KBM-7 (cell line): ENCODE measurements around the gene NIFK.
"Not testable (repeated sequence)": the region's sequence is repeated elsewhere in the genome, so short reads cannot be mapped to it uniquely, and the experiment has no call there.

Source experiments
- DNase-seq: peaks from one replicate; pipeline ENCODE4 v3.0.0-alpha.2; 2015
- in situ Hi-C: fragments of 300-500 bp; cut with MboI; formaldehyde crosslinking; loops from 2 replicates; pipeline ENCODE4 v1.14.3; 2020; ENCODE audit warnings: low sequenced_read_pairs, low pct_unique_long_range_greater_than_20kb, mixed read lengths

NIFK gene

DNA sequence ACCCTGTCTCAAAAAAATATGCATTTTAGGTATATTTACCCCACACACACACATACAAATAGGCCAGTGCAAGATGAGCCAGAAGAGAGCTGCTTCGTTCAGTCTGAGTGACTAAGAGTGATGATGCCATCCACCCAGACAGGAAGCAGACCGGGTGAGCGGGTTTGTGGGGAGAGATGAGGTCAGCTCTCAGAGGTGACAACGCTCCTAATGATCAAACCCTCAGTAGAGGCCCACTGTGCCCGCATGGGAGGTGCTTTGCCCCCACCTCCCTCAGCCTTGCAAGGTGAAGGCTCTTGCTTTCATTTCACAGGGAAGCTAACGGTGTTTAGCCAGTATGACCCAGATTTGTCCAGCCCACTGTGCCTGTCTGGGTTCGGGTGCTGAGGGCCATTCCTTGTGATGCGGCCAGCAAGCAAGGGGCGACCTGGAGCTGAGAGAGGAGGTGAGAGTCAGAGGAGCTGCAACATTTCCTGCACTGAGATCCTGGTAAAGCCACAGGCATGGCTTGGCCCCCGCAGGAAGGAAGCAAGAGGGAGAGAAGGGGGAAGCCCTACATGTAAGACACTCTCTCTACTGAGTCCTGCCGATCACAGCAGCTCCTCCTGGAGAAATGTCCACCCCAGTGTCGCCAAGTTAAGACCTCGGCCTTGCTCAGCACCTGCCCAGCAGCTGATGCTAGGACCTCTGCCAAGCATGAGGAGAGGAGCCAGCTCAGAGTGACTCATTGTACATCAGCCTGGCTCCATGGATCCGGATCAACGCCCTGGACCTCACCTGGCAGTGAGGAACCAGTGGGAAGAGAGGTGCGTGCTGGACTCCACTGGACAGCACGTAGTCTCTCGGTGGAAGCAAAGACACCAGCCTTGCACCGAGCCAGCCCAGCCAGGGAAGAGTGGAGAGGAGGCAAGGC lies 37.0 kb downstream of the NIFK start:
- in situ Hi-C loops = loop anchor here (25.0 kb wide), 1 partner anchor 562 kb away; no protein-coding TSS in a partner anchor
- DNase-seq = peak; percentile 81

DNA sequence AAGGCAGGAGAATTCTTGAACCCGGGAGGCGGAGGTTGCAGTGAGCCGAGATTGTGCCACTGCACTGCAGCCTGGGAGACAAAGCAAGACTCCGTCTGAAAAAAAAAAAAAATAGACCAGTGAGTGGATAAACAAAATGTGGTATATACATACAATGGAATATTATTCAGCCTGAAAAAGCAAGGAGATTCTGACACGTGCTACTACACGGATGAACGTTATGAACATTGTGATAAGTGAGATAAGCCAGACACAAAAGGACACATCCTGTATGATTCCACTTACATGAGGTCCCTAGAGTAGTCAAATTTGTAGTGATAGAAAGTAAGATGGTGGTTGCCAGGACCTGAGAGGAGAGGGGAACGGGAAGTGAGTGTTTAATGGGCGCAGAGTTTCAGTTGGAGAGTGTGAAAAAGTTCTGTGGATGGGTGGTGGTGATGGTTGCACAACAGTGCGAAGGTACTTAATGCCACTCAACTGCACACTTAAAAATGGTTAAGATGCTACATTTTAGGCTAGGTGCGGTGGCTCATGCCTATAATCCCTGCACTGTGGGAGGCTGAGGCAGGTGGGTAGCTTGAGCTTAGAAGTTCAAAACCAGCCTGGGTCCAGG lies 38.3 kb downstream of the NIFK start:
- in situ Hi-C loops = no loop called here

DNA sequence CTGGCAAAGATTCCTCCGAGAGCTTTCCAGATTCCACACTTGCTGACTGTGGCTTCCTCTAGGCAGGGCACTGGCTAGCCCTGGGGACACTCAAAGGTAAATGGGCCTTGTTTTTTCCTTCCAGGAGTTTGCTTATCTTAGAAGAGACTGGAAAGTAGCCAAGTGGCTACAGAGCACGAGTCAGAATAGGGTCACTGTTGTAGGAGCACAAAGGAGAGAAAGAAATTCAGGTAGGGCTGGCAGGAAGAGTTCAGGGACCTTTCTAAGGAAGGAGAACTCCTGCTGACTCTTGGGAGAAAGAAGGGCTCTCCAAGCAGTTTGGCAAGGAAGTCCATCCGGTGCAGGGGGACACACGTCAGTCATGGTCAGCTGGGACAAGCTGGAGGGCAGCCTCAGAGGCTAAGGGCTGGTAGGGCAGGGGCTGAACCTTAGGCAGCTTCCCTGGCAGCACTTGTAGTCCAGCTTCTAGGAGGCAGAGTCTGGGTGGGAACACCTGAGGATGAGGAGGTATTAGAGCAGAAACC lies 39.5 kb downstream of the NIFK start:
- no peak for DNase-seq
- in situ Hi-C loops = no loop called here

More for the DNA sequence above, 38.3 kb downstream of the NIFK start:
- DNase-seq = no peak

DNA sequence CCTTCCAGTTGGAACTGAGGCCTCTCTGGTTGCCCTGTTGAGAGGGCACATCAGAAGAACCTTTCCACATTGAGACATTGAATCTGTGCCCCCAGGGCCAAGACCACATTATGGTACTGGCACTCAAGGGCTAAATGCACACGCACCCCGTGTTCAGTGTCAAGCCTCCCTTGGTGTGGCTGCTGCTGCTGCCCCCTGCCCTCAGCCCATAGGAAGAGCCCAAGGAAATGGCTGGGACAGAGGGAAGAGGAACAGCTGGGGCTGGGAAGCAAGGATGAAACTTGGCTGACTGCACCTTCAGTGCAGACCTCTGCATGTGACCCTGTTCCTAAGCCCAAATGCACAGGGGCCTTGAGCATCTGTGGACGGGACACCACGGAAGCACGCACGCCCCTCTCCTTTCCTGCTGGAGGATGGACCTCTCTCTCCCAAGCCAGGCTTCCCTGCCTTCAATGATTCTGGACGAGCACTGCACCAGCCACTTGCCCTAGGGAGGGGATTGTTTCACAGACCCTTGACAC lies 40.2 kb downstream of the NIFK start:
- in situ Hi-C loops = no loop called here
- DNase-seq = no peak

DNA sequence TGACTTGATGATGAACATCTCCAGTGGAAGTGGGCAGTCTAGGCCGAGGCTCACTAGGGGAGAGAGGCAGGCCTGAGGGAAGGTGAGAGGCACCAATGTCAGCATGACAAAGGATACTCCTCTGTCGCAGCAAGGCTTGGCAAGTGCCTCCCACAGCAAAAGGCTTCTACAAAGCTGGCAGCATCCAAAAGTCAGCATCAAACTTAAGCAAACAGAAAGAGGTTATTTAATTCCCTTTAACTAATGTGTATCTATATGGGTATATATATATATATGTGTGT lies 41.6 kb downstream of the NIFK start:
- no peak for DNase-seq
- in situ Hi-C loops = no loop called here

- no peak for DNase-seq
- in situ Hi-C loops = no loop called here
These were observed 42.1 kb downstream of the NIFK start for GRCh38 chr2:121694398-121695170.

DNA sequence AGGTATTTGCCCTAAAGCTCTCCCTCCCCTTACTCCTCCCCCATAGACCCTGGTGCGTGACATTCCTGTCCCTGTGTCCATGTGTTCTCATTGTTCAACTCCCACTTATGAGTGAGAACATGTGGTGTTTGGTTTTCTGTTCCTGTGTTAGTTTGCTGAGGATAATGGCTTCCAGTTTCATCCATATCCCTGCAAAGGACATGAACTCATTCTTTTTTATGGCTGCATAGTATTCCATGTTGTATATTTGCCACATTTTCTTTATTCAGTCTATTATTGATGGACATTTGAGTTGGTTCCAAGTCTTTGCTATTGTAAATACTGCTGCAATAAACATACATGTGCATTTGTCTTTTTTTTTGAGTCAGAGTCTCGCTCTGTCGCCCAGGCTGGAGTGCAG lies 46.1 kb downstream of the NIFK start:
- in situ Hi-C loops, DNase-seq: not testable (repeated sequence)

GRCh38 chr2:121690095-121690494 lies 46.6 kb downstream of the NIFK start:
- no peak for DNase-seq
- in situ Hi-C loops = no loop called here

GRCh38 chr2:121689356-121689755 lies 47.3 kb downstream of the NIFK start:
- in situ Hi-C loops = no loop called here
- peak; percentile 29 for DNase-seq

DNA sequence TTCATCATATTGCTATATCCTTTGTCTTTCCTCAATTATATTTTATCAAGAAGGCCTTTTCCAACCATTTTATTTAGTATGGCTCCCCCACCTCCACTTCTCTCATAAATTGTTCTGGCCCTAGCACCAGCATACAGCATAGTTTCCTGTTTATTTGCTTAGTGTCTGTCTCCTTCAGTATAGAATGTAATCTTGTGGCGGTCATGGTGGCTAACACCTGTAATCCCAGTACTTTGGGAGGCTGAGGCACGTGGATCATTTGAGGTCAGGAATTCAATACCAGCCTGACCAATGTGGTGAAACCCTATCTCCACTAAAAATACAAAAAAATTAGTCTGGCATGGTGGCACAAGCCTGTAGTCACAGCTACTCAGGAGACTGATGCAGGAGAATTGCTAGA lies 47.9 kb downstream of the NIFK start:
- no peak for DNase-seq
- in situ Hi-C loops = no loop called here

GRCh38 chr2:121686902-121687301 lies 49.8 kb downstream of the NIFK start:
- in situ Hi-C loops = no loop called here
- no peak for DNase-seq

- DNase-seq = no peak
- in situ Hi-C loops = no loop called here
These were observed 50.5 kb downstream of the NIFK start for GRCh38 chr2:121686218-121686617.

DNA sequence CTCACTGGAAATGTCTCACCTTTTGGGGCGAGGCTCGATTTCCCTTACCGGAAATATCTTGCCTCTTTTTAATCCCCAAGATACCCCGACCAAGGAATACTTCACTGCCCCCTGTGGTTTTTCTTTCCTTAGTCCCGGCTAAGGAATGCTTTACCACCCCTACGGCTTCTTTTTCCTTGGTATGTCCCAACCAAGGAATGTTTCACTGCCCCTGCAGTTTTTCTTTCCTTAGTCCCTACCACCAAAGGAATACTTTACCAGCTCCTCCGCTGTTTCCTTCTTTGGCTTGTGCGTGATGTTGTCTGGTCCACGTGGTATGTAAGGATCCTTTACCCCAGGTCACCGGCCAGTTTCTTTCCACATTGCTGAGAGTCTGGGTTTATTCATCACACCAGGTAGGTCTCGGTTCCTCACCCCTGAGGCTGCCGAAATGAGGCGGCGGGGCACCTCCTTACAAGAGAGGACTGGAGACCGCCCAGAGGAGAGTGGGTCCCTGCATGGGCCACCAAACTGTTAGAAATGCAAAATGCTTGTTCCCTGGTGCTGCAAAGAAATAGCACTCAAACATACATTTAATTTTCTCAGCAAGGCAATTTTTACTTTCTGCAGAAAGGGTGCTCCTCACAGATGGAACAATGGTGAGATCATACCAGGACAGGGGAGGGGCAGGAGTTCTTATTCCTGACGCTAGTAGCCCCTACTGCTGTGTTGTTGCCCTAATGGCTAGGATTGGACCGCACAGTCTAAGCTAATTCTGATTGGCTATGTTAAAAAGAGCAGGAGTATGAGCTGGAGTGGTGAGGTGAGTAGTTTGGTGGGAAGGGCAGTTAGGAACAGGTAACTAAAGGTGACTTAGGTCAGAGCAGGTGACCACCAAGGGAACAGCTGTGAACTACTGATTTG lies 54.0 kb downstream of the NIFK start:
- in situ Hi-C loops = no loop called here

DNA sequence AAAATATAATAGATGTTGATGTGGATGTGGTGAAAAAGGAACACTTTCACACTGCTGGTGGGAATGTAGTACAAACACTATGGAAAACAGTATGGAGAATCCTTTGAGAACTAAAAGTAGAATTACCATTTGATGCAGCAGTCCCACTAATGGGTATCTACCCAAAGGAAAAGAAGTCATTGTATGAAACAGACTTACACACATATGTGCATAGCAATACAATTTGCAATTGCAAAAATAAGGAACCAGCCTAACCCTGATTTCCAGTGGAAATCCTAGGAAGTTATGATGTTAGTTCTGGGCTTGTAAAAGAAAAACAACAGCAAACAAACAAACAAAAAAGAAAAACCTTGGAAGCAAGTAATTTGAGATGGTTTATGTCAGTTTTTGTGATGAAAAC lies 58.8 kb downstream of the NIFK start:
- in situ Hi-C loops = no loop called here
- no peak for DNase-seq

More for the DNA sequence above, 54.0 kb downstream of the NIFK start:
- DNase-seq = no peak
